CD4-positive, alpha-beta T cell treated with Interleukin-17A for 4 hours (primary cell): ENCODE measurements around the gene NADSYN1.
"Not testable (repeated sequence)": the region's sequence is repeated elsewhere in the genome, so short reads cannot be mapped to it uniquely, and the experiment has no call there.

ENCODE experiments used
- DNase-seq: peaks from one replicate; pipeline ENCODE4 v3.0.0-alpha.2; 2020; ENCODE audit warnings: mixed read lengths

NADSYN1 gene

GRCh38 chr11:71530602-71531001 is 77.6 kb downstream of the NADSYN1 start:
- DNase-seq, result no peak

DNA sequence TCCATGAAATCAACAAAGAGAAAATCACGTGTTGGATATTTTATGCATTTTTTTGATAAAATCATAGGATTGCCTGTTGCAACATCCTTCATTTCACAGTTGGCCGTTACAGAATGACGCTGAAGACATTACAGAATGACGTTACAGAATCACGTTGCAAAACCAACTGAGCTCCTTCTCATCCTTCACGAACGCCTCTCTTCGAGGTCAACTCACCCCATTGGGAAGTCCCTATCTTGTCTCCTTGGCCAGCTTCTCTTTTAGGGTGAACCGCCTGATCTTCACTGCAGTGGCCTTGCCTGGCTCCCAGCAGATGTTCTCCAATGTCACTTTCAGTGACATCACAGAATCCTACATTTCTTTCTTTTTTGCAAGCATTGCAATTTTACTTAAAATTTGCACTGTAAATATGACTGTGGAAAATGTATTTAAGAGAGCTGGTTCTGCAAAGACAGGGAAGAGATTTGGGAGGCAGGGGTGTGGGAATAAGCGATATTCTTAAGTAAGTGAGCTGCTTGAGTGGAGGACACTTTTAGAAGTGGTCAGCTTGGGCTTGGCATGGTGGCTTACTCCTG is 79.1 kb downstream of the NADSYN1 start:
- DNase-seq, result no peak

- not testable (repeated sequence) for DNase-seq
These were observed 82.0 kb downstream of the NADSYN1 start for GRCh38 chr11:71534711-71535608.

DNA sequence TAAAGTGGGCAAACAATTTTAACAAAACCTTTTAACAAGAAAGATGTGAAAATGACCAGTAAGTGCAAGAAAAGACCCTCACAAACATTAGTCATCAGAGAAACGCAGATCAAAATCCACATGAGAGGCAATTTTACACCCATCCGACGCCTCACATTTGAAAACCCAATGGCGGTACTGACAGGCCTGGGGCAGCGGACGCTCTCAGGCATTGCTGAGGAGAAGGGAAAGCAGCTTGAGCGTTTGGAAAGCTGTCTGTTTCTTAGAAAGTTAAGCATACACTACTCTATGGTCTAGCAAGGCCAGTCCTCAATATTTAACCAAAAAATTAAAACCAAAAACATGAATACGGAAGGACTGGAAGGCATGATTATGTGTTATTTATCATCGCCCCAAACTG is 82.8 kb downstream of the NADSYN1 start:
- DNase-seq, result no peak

- DNase-seq, result no peak
These were observed 84.5 kb downstream of the NADSYN1 start for GRCh38 chr11:71537537-71537936.

- not testable (repeated sequence) for DNase-seq
These were observed 85.1 kb downstream of the NADSYN1 start, which contains the start of gene KRTAP5-8 for GRCh38 chr11:71537977-71538665. KRTAP5-8 (plus strand) TSS chr11:71538025; CDS start chr11:71538056, 31 bp downstream.

DNA sequence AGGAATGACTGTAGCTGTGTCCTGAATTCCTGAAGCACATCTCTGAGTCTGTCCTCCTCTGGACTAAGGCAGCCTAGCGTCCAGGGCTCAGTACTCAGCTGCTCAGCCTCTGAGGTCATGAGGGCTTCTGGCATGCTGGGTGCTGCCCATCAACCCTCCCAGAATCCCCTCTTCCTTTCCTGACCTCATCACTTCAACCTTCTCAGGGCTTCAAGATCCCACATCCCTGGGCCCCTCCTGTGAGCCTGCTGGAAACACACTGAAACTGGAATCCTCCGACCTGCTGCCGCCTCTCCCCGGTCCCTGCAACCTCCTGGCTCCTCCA is 85.6 kb downstream of the NADSYN1 start:
- DNase-seq, result no peak

GRCh38 chr11:71539017-71539416 is 86.0 kb downstream of the NADSYN1 start:
- DNase-seq, result no peak

- DNase-seq, result not testable (repeated sequence)
These were observed 87.0 kb downstream of the NADSYN1 start for GRCh38 chr11:71539971-71540370.

DNA sequence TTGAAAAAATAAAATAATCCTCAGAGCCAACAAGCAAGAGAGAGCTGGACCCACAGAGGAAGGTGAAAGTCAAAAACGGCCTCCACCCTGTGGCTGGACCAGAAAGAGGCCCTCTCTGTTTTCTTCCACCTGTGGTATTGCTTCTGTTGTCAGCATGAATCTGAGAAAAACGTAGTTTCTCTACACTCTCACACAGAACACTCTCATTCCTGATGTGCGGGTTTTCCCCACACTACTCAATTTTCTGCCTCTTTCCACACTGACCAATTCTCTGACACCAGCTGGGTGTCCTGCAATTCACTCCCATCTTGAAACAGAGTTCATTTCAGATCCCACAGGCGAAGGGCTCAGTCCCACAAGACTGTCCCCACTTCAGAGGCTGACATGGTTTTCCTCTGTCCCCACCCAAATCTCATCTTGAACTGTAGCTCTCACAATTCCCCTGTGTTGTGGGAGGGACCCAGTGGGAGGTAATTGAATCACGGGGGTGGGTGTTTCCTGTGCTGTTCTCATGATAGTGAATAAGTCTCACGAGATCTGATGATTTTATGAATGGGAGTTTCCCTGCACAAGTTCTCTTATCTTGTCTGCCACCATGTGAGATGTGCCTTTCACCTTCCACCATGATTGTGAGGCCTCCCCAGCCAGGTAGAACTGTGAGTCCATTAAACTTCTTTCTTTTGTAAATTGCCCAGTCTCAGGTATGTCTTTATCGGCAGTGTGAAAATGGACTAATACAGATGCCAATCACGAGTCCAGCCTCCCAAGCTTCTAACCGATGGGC is 87.7 kb downstream of the NADSYN1 start:
- DNase-seq, result not testable (repeated sequence)

GRCh38 chr11:71542382-71542781 is 89.4 kb downstream of the NADSYN1 start:
- no peak for DNase-seq

GRCh38 chr11:71542879-71543777 is 90.1 kb downstream of the NADSYN1 start:
- no peak for DNase-seq

DNA sequence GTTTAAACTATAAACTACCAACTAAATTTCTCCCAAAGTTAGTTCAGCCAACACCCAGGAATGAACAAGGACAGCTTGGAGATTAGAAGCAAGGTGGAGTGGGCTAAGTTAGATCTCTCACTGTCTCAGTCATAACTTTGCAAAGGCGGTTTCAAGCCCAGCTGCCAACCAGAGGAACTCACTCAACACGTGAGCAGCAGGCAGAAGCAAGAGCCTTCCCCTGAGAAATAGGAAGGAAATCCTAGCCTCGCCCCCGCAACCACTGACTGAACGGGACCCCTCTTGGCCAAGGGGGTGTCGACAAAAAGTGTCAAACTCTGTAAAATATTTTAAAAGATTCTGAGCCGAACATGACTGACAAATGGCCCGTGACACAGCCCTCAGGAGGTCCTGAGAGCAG is 90.9 kb downstream of the NADSYN1 start:
- no peak for DNase-seq

GRCh38 chr11:71544525-71545214 is 91.7 kb downstream of the NADSYN1 start:
- DNase-seq, result no peak

DNA sequence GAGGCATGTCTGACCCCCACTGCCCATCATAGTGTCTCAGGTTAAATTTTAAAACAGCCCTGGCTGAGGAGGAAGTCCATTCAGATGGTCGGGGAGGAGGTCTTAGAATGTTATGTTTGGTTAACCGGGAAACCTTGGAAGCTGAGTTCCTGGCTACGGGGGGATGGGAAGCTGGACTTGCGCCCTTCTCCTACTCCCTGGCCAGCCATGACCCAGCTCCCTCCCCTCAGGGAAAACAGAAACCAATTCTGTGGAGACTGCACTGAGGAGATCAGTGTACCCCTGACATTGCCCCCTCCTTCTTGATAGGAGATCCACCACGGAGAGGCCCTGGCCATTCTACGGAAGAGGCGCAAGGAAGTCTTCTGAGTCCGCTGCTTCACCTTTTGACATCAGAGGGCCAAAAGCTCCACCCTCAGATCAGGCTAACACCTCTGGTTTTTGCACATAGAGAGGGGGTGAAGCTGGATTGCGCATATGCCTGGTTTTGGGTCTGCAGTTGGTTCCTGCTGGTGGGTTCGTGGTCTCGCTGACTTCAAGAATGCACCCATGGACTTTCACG is 92.5 kb downstream of the NADSYN1 start:
- no peak for DNase-seq

DNA sequence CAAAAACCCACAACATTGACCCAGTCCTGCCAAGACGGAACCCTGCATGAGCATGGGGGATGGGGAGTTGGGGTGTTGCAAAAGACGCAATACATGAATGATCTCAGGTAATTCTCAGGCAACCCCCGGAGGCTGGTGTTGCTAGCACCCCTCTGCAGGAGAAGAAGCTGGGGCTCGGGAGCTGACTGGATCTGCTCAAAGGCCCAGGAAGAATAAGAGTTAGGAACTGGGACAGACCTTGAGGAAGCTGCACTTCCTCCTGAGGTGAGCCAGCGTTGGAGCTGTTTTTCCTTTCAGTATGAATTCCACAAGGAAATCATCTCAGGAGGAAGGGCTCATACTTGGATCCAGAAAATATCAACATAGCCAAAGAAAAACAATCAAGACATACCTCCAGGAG is 95.1 kb downstream of the NADSYN1 start, which contains the start of gene KRTAP5-9:
Gene KRTAP5-9, plus strand, starts transcription at position 301 of the 400 bp plus-strand sequence. CDS start 238 bp downstream, outside the sequence.
- no peak for DNase-seq

DNA sequence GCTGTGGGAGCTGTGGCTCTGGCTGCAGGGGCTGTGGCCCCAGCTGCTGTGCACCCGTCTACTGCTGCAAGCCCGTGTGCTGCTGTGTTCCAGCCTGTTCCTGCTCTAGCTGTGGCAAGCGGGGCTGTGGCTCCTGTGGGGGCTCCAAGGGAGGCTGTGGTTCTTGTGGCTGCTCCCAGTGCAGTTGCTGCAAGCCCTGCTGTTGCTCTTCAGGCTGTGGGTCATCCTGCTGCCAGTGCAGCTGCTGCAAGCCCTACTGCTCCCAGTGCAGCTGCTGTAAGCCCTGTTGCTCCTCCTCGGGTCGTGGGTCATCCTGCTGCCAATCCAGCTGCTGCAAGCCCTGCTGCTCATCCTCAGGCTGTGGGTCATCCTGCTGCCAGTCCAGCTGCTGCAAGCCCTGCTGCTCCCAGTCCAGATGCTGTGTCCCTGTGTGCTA is 95.7 kb downstream of the NADSYN1 start:
- DNase-seq, result no peak
